K562 (cell line): ENCODE results near the gene BRSK1. TPM values are rescaled to one million over a fixed set of nuclear protein-coding genes. Genes with fewer than 3 reads are reported as not detected.

Experiments used
- ARNT ChIP-seq, 2 experiments: fragments of 450-650 bp; IDR thresholded peaks; 2 replicates each; pipeline ENCODE4 v1.6.1; 2016; ENCODE audit warnings: mild to moderate bottlenecking in 1 of 2
- EP300 ChIP-seq: IDR thresholded peaks from 2 replicates; pipeline ENCODE4 v1.6.1; 2012; ENCODE audit warnings: low read length, improper control_type of control experiment
- FOXA3 ChIP-seq, 2 experiments: fragments of 450-650 bp in 1 of 2; sonication (generic) in 1 of 2; formaldehyde crosslinking; IDR thresholded peaks in 1 of 2; conservative IDR thresholded peaks in 1 of 2; 2 replicates each; pipeline versions ENCODE4 v1.4.0 to v1.8.0; 2020 to 2022; ENCODE audit warnings: mild to moderate bottlenecking in 2 of 2, missing genetic modification reagents in 1 of 2
- HDAC6 ChIP-seq: IDR thresholded peaks from 2 replicates; pipeline ENCODE4 v1.6.1; 2012; ENCODE audit warnings: low read depth, mild to moderate bottlenecking, control low read depth, inconsistent platforms, low read length, moderate library complexity
- MTA3 ChIP-seq: fragments of 450-650 bp; formaldehyde crosslinking; IDR thresholded peaks from 2 replicates; pipeline ENCODE4 v1.6.1; 2017; ENCODE audit warnings: mild to moderate bottlenecking, borderline replicate concordance
- PHF20 ChIP-seq: fragments of 450-650 bp; IDR thresholded peaks from 2 replicates; pipeline ENCODE4 v1.6.1; 2018; ENCODE audit not compliant: partially characterized antibody
- PYGO2 ChIP-seq: fragments of 450-650 bp; IDR thresholded peaks from 2 replicates; pipeline ENCODE4 v1.6.1; 2016; ENCODE audit warnings: mild to moderate bottlenecking, missing genetic modification characterization, moderate library complexity, missing compliant biosample characterization
- U2AF1 ChIP-seq: fragments of 200-400 bp; formaldehyde crosslinking; optimal IDR thresholded peaks from 2 replicates; pipeline ENCODE3; 2017; ENCODE audit warnings: mild to moderate bottlenecking, low read depth, low read length, moderate library complexity
- ZFP36 ChIP-seq: fragments of 150-350 bp; IDR thresholded peaks from 2 replicates; pipeline ENCODE4 v1.6.1; 2018; ENCODE audit warnings: low read length, low read depth; ENCODE audit not compliant: partially characterized antibody
- polyA plus RNA-seq, 8 experiments: library from polyadenylated mRNA; depleted of rRNA in 4 of 8; stranded (reverse) in 5 of 8; unstranded in 3 of 8; fragments of >200 nt; fragmentation: Nextera tagmentation in 2 of 8; fragmentation: Illumina TruSeq in 1 of 8; extraction: Ambion mirVana in 2 of 8; extraction: Trizol in 1 of 8; gene quantifications; 2 replicates each; pipeline versions ENCODE4 v1.2.1 to v1.2.3, GENCODE V29; 2011 to 2014; ENCODE audit warnings: inconsistent platforms in 1 of 8, missing spikeins in 1 of 8
- total RNA-seq, 7 experiments: library from RNA; depleted of rRNA in 6 of 7; stranded (reverse); fragments of >200 nt in 6 of 7; fragmentation: Illumina TruSeq in 2 of 7; extraction: Trizol in 2 of 7; gene quantifications; 2 replicates each; pipeline versions ENCODE4 v1.2.1 to v1.2.3, GENCODE V29; 2011 to 2021; ENCODE audit warnings: low replicate concordance in 1 of 7
- TF ChIP-seq, protein P1 (sequence below), 3 experiments: IDR thresholded peaks in 2 of 3; conservative IDR thresholded peaks in 1 of 3; 2 replicates each; pipeline ENCODE4 v1.5.1; 2011 to 2012; ENCODE audit warnings: low read length in 3 of 3, mild to moderate bottlenecking in 3 of 3, control low read depth in 2 of 3, improper control_type of control experiment in 1 of 3, inconsistent platforms in 1 of 3, low read depth in 1 of 3, mixed read lengths in 1 of 3, moderate library complexity in 1 of 3; ENCODE audit not compliant: insufficient read depth in 2 of 3
- TF ChIP-seq, protein P2 (sequence below): fragments of 200-800 bp; sonication (Bioruptor generic); IDR thresholded peaks from 2 replicates; pipeline ENCODE4 v1.6.1; 2017; ENCODE audit warnings: missing genetic modification characterization, missing compliant biosample characterization
- TF ChIP-seq, protein P3 (sequence below): sonication (generic); formaldehyde crosslinking; IDR thresholded peaks from 2 replicates; pipeline ENCODE4 v1.8.0; 2022; ENCODE audit warnings: mild to moderate bottlenecking, missing genetic modification reagents
- TF ChIP-seq, protein P4 (sequence below): sonication (generic); formaldehyde crosslinking; IDR thresholded peaks from 2 replicates; pipeline ENCODE4 v1.8.1; 2023; ENCODE audit warnings: mild to moderate bottlenecking, missing genetic modification reagents
- TF ChIP-seq, protein P5 (sequence below): fragments of 450-650 bp; formaldehyde crosslinking; IDR thresholded peaks from 2 replicates; pipeline ENCODE4 v1.4.0; 2020; ENCODE audit warnings: mild to moderate bottlenecking, moderate library complexity
- TF ChIP-seq, protein P6 (sequence below): fragments of 450-650 bp; IDR thresholded peaks from 2 replicates; pipeline ENCODE4 v1.6.1; 2016; ENCODE audit warnings: mild to moderate bottlenecking

The BRSK1 gene
- total and polyA plus RNA-seq, 9 of the 15 experiments (the other 6 are each of a cell fraction or from before 2014, with no cell fraction given), result 1.7 to 9.3 (median 3.8) TPM; not detected in 2

DNA sequence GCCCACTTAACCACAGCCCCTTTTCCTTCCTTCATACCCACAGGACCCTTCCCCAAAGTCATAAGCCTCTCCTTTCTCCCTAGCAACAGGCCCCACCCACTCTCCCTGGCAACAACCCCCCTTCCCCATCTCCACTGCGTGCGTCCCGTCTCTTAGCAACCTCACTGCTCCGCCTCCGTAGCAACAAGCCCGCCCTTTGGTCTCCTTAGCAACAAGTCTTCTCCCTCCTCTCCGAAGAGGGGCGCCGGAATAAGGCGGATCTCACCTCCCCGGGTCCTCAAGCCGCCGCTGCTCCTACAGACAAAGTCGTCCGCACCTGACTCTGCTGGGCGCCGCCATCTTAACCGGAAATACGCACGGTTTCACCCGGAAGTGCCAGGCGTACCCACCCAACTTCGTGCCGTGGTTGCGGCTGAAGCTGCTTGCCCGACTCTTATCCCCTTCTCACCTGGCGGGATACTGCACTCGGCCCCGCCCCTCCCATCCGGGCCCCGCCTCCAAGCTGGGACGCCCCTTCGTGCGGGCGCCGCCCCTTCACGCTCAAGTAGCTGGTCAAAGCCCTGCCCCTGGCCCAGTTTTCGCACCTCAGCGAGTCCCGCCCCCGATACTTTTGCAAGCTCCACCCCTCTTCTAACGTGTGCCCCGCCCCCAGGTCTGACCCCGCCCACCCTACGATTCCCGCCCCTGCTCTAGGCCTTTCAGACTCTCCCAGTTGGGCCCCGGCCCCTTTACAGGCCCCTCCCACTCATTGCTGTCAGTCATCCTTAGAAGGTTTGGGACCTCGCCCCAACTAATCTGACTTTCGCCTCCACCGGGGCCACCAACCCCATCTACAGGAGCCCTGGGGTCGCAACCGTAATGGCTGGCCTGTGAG, 3.8 kb upstream of the BRSK1 start, which contains the start of gene HSPBP1 (continued):
- TF ChIP-seq, protein P1, sequence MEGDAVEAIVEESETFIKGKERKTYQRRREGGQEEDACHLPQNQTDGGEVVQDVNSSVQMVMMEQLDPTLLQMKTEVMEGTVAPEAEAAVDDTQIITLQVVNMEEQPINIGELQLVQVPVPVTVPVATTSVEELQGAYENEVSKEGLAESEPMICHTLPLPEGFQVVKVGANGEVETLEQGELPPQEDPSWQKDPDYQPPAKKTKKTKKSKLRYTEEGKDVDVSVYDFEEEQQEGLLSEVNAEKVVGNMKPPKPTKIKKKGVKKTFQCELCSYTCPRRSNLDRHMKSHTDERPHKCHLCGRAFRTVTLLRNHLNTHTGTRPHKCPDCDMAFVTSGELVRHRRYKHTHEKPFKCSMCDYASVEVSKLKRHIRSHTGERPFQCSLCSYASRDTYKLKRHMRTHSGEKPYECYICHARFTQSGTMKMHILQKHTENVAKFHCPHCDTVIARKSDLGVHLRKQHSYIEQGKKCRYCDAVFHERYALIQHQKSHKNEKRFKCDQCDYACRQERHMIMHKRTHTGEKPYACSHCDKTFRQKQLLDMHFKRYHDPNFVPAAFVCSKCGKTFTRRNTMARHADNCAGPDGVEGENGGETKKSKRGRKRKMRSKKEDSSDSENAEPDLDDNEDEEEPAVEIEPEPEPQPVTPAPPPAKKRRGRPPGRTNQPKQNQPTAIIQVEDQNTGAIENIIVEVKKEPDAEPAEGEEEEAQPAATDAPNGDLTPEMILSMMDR (IDR thresholded peaks at IDR 0.05 in 2 of 3, conservative IDR thresholded peaks at IDR 0.05 in 1 of 3; ENCODE audit: insufficient read depth in 2 of 3, low read depth in 1 of 3, low read length in 3 of 3), result 0 out of 6 replicates have a peak, but pooled peaks of 1 of the 3 experiments have one; percentile 1
- TF ChIP-seq PHF20 (peak; percentile 98), U2AF1 (no peak), ARNT (IDR thresholded peaks at IDR 0.05) (peak; percentile 36 to 37; a peak in 1 of 4 replicates), ZFP36 (no peak), HDAC6 (no peak), FOXA3 (CRISPR knock-in tag; conservative IDR thresholded peaks at IDR 0.05 in 1 of 2, IDR thresholded peaks at IDR 0.05 in 1 of 2) (no peak), PYGO2 (tag) (no peak), MTA3 (peak; percentile 55; the same call in 1 of the 2 replicates), EP300 (no peak)
- TF ChIP-seq, protein P2, sequence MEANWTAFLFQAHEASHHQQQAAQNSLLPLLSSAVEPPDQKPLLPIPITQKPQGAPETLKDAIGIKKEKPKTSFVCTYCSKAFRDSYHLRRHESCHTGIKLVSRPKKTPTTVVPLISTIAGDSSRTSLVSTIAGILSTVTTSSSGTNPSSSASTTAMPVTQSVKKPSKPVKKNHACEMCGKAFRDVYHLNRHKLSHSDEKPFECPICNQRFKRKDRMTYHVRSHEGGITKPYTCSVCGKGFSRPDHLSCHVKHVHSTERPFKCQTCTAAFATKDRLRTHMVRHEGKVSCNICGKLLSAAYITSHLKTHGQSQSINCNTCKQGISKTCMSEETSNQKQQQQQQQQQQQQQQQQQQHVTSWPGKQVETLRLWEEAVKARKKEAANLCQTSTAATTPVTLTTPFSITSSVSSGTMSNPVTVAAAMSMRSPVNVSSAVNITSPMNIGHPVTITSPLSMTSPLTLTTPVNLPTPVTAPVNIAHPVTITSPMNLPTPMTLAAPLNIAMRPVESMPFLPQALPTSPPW (CRISPR knock-in tag), result peak; percentile 94
- TF ChIP-seq, protein P3, sequence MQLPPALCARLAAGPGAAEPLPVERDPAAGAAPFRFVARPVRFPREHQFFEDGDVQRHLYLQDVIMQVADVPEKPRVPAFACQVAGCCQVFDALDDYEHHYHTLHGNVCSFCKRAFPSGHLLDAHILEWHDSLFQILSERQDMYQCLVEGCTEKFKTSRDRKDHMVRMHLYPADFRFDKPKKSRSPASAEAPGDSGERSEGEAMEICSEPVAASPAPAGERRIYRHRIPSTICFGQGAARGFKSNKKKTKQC (CRISPR knock-in tag), result 0 out of 2 replicates have a peak, but pooled peaks have one; percentile 27
- TF ChIP-seq, protein P4, sequence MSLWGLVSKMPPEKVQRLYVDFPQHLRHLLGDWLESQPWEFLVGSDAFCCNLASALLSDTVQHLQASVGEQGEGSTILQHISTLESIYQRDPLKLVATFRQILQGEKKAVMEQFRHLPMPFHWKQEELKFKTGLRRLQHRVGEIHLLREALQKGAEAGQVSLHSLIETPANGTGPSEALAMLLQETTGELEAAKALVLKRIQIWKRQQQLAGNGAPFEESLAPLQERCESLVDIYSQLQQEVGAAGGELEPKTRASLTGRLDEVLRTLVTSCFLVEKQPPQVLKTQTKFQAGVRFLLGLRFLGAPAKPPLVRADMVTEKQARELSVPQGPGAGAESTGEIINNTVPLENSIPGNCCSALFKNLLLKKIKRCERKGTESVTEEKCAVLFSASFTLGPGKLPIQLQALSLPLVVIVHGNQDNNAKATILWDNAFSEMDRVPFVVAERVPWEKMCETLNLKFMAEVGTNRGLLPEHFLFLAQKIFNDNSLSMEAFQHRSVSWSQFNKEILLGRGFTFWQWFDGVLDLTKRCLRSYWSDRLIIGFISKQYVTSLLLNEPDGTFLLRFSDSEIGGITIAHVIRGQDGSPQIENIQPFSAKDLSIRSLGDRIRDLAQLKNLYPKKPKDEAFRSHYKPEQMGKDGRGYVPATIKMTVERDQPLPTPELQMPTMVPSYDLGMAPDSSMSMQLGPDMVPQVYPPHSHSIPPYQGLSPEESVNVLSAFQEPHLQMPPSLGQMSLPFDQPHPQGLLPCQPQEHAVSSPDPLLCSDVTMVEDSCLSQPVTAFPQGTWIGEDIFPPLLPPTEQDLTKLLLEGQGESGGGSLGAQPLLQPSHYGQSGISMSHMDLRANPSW (CRISPR knock-in tag), result no peak
- TF ChIP-seq, protein P5, sequence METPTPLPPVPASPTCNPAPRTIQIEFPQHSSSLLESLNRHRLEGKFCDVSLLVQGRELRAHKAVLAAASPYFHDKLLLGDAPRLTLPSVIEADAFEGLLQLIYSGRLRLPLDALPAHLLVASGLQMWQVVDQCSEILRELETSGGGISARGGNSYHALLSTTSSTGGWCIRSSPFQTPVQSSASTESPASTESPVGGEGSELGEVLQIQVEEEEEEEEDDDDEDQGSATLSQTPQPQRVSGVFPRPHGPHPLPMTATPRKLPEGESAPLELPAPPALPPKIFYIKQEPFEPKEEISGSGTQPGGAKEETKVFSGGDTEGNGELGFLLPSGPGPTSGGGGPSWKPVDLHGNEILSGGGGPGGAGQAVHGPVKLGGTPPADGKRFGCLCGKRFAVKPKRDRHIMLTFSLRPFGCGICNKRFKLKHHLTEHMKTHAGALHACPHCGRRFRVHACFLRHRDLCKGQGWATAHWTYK (CRISPR knock-in tag), result no peak; the same call in 1 of the 2 replicates
- TF ChIP-seq, protein P6, sequence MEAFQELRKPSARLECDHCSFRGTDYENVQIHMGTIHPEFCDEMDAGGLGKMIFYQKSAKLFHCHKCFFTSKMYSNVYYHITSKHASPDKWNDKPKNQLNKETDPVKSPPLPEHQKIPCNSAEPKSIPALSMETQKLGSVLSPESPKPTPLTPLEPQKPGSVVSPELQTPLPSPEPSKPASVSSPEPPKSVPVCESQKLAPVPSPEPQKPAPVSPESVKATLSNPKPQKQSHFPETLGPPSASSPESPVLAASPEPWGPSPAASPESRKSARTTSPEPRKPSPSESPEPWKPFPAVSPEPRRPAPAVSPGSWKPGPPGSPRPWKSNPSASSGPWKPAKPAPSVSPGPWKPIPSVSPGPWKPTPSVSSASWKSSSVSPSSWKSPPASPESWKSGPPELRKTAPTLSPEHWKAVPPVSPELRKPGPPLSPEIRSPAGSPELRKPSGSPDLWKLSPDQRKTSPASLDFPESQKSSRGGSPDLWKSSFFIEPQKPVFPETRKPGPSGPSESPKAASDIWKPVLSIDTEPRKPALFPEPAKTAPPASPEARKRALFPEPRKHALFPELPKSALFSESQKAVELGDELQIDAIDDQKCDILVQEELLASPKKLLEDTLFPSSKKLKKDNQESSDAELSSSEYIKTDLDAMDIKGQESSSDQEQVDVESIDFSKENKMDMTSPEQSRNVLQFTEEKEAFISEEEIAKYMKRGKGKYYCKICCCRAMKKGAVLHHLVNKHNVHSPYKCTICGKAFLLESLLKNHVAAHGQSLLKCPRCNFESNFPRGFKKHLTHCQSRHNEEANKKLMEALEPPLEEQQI, result no peak
